ENCODE results near the gene C1orf146.

C1orf146 gene

DNA sequence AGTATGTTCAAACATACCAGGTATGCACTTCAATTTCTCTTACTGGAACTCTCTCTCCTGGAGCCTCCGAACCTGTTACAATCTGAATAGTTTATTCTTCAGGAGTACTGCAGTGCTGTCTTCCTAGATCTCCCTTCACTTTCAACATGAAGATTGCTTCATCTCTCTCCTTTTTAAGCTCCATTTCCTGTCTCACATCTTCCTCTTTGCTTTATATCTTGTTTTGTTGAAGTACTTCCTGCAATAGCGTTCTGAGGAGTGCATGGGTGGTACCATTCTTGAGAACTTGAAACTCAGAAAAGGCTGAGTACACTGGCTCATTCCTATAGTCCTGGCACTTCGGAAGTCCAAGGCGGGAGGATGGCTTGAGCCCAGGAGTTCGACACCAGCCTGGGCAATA, 15.7 kb upstream of the C1orf146 start:
- peak overlapping the region; percentile 25 for H3K4me2 ChIP-seq (ENCODE audit: low read depth, low read length, poor library complexity, severe bottlenecking)
- peaks cover 11% of the 10 kb centered on the region for H3K4me1 ChIP-seq (ENCODE audit: insufficient read depth, low read length, poor library complexity, severe bottlenecking)
- H2AFZ ChIP-seq (ENCODE audit: low read length) = peak overlapping the region; percentile 94

GRCh38 chr1:92203105-92203504, 14.6 kb upstream of the C1orf146 start:
- no peaks in the 10 kb centered on the region for H3F3A ChIP-seq (ENCODE audit: low read depth)
- H3K9me3 ChIP-seq (ENCODE audit: insufficient read depth, low read depth, low read length) = no peaks in the 10 kb centered on the region
- H3K27me3 ChIP-seq (ENCODE audit: insufficient read depth, low read length, poor library complexity, severe bottlenecking) = no peaks in the 10 kb centered on the region
- peak overlapping the region; percentile 35; the same call in 1 of the 2 replicates for H2AFZ ChIP-seq (ENCODE audit: low read length)
- H3K4me3 ChIP-seq (ENCODE audit: low read length, poor library complexity, severe bottlenecking) = no peak overlapping the region
- H3K9me2 ChIP-seq (replicated peaks; ENCODE audit: low read depth, low read length) = no peaks in the 10 kb centered on the region
- TF ChIP-seq EZH2phosphoT487 (IDR thresholded peaks at IDR 0.05; ENCODE audit: borderline replicate concordance) = no peak
- H3K4me2 ChIP-seq (ENCODE audit: low read depth, low read length, poor library complexity, severe bottlenecking) = no peak overlapping the region
- no peak overlapping the region for H3K9ac ChIP-seq (ENCODE audit: low read depth, low read length, poor library complexity, severe bottlenecking)
- no peaks in the 10 kb centered on the region for H4K20me1 ChIP-seq (ENCODE audit: insufficient read depth, low read length, poor library complexity, severe bottlenecking)
- no peaks in the 10 kb centered on the region for H3K36me3 ChIP-seq (ENCODE audit: insufficient read depth, low read length)
- H3K79me2 ChIP-seq (ENCODE audit: insufficient read depth, low read length) = no peaks in the 10 kb centered on the region
- H3K4me1 ChIP-seq (ENCODE audit: insufficient read depth, low read length, poor library complexity, severe bottlenecking) = peaks cover 6% of the 10 kb centered on the region

More for the DNA sequence above, 15.7 kb upstream of the C1orf146 start:
- Histone ChIP-seq H3K27me3 (ENCODE audit: insufficient read depth, low read length, poor library complexity, severe bottlenecking) (no peaks in the 10 kb centered on the region), H3K36me3 (ENCODE audit: insufficient read depth, low read length) (no peaks in the 10 kb centered on the region), H3F3A (ENCODE audit: low read depth) (no peaks in the 10 kb centered on the region), H4K20me1 (ENCODE audit: insufficient read depth, low read length, poor library complexity, severe bottlenecking) (no peaks in the 10 kb centered on the region), H3K79me2 (ENCODE audit: insufficient read depth, low read length) (no peaks in the 10 kb centered on the region), H3K9me2 (replicated peaks; ENCODE audit: low read depth, low read length) (no peaks in the 10 kb centered on the region), H3K9me3 (ENCODE audit: insufficient read depth, low read depth, low read length) (no peaks in the 10 kb centered on the region), H3K9ac (ENCODE audit: low read depth, low read length, poor library complexity, severe bottlenecking) (no peak overlapping the region), H3K4me3 (ENCODE audit: low read length, poor library complexity, severe bottlenecking) (no peak overlapping the region)
- no peak for TF ChIP-seq EZH2phosphoT487 (IDR thresholded peaks at IDR 0.05; ENCODE audit: borderline replicate concordance)
- TF ChIP-seq, protein P1, sequence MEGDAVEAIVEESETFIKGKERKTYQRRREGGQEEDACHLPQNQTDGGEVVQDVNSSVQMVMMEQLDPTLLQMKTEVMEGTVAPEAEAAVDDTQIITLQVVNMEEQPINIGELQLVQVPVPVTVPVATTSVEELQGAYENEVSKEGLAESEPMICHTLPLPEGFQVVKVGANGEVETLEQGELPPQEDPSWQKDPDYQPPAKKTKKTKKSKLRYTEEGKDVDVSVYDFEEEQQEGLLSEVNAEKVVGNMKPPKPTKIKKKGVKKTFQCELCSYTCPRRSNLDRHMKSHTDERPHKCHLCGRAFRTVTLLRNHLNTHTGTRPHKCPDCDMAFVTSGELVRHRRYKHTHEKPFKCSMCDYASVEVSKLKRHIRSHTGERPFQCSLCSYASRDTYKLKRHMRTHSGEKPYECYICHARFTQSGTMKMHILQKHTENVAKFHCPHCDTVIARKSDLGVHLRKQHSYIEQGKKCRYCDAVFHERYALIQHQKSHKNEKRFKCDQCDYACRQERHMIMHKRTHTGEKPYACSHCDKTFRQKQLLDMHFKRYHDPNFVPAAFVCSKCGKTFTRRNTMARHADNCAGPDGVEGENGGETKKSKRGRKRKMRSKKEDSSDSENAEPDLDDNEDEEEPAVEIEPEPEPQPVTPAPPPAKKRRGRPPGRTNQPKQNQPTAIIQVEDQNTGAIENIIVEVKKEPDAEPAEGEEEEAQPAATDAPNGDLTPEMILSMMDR (conservative IDR thresholded peaks at IDR 0.05; ENCODE audit: low read length) = no peak

DNA sequence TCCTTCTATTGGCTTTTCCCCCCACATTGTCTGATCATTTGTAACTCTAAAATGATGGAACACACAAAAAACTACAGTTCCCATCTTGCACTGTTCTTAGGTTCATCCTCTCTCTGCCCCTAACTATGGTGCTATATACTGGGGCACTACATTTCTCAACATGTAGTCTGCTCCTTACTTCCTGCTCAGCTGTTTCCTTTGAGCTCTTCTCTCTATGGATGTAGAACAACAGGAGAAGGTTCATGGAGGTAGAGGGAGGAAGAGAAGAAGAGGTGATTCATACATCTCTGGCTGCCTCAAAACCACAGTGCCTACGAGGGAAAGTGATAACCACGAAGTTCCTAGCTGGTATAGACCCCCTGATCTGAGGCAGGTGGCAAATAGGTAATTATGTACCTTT, 7.0 kb upstream of the C1orf146 start:
- Histone ChIP-seq H3K4me3 (ENCODE audit: low read length, poor library complexity, severe bottlenecking) (peak overlapping the region; percentile 36), H3K4me2 (ENCODE audit: low read depth, low read length, poor library complexity, severe bottlenecking) (peak overlapping the region; percentile 56), H3K4me1 (ENCODE audit: insufficient read depth, low read length, poor library complexity, severe bottlenecking) (peaks cover 24% of the 10 kb centered on the region), H3K79me2 (ENCODE audit: insufficient read depth, low read length) (no peaks in the 10 kb centered on the region), H3K9me2 (replicated peaks; ENCODE audit: low read depth, low read length) (no peaks in the 10 kb centered on the region), H3K9me3 (ENCODE audit: insufficient read depth, low read depth, low read length) (no peaks in the 10 kb centered on the region), H3K36me3 (ENCODE audit: insufficient read depth, low read length) (no peaks in the 10 kb centered on the region), H3K9ac (ENCODE audit: low read depth, low read length, poor library complexity, severe bottlenecking) (no peak overlapping the region), H3K27me3 (ENCODE audit: insufficient read depth, low read length, poor library complexity, severe bottlenecking) (no peaks in the 10 kb centered on the region), H3F3A (ENCODE audit: low read depth) (no peaks in the 10 kb centered on the region), H4K20me1 (ENCODE audit: insufficient read depth, low read length, poor library complexity, severe bottlenecking) (no peaks in the 10 kb centered on the region), H2AFZ (ENCODE audit: low read length) (no peak overlapping the region)
- TF ChIP-seq EZH2phosphoT487 (IDR thresholded peaks at IDR 0.05; ENCODE audit: borderline replicate concordance) = no peak
- TF ChIP-seq, protein P1 (conservative IDR thresholded peaks at IDR 0.05; ENCODE audit: low read length) = no peak

- Histone ChIP-seq H4K20me1 (ENCODE audit: insufficient read depth, low read length, poor library complexity, severe bottlenecking) (no peaks in the 10 kb centered on the region), H3K27me3 (ENCODE audit: insufficient read depth, low read length, poor library complexity, severe bottlenecking) (no peaks in the 10 kb centered on the region), H3K36me3 (ENCODE audit: insufficient read depth, low read length) (no peaks in the 10 kb centered on the region), H3K9me3 (ENCODE audit: insufficient read depth, low read depth, low read length) (no peaks in the 10 kb centered on the region), H3K79me2 (ENCODE audit: insufficient read depth, low read length) (no peaks in the 10 kb centered on the region), H3F3A (ENCODE audit: low read depth) (no peaks in the 10 kb centered on the region), H3K9me2 (replicated peaks; ENCODE audit: low read depth, low read length) (no peaks in the 10 kb centered on the region), H3K4me3 (ENCODE audit: low read length, poor library complexity, severe bottlenecking) (no peak overlapping the region), H2AFZ (ENCODE audit: low read length) (no peak overlapping the region), H3K4me1 (ENCODE audit: insufficient read depth, low read length, poor library complexity, severe bottlenecking) (peaks cover 24% of the 10 kb centered on the region), H3K9ac (ENCODE audit: low read depth, low read length, poor library complexity, severe bottlenecking) (no peak overlapping the region), H3K4me2 (ENCODE audit: low read depth, low read length, poor library complexity, severe bottlenecking) (peak overlapping the region; percentile 56)
- no peak for TF ChIP-seq EZH2phosphoT487 (IDR thresholded peaks at IDR 0.05; ENCODE audit: borderline replicate concordance)
- TF ChIP-seq, protein P1 (conservative IDR thresholded peaks at IDR 0.05; ENCODE audit: low read length) = no peak
Measured at GRCh38 chr1:92211166-92211565, 6.5 kb upstream of the C1orf146 start.
